ENCODE results near the gene CDRT15. TPM values are rescaled to one million over a fixed set of nuclear protein-coding genes. Genes with fewer than 3 reads are reported as not detected.

The CDRT15 gene
- total RNA-seq, 1 experiment from 2014 or later: not detected

- H3K27ac ChIP-seq (ENCODE audit: insufficient read length, low read depth, low read length): no peak overlapping the region
- no peaks in the 10 kb centered on the region; the same call in 1 of the 2 replicates for H3K27me3 Mint-ChIP-seq (ENCODE audit: low read depth)
- no peaks in the 10 kb centered on the region for H3K79me2 ChIP-seq (ENCODE audit: insufficient read depth, low read length)
- no peak for DNase-seq
- no peaks in the 10 kb centered on the region for H3K4me1 ChIP-seq (ENCODE audit: insufficient read depth, low read length)
- H3K18ac ChIP-seq (ENCODE audit: insufficient read length, low read depth, low read length): no peak overlapping the region
- peaks cover 2 to 5% of the 10 kb centered on the region in 2 experiments; a peak in 2 of 4 replicates for H3K4me1 Mint-ChIP-seq
- no peak overlapping the region for H3K4me2 ChIP-seq (ENCODE audit: insufficient read depth, insufficient read length, low read length)
- no peak overlapping the region for H3K23ac ChIP-seq (ENCODE audit: insufficient read length, low read depth, low read length)
- H2AK5ac ChIP-seq (ENCODE audit: insufficient read length, low read length): no peak overlapping the region
- H3K9ac ChIP-seq (ENCODE audit: extremely low read depth, insufficient read length, low read length): no peak overlapping the region
- WGBS (ENCODE audit: extremely low coverage, insufficient read length, low lambda C conversion rate): no CpG with 5 or more reads among the region's 7 CpGs
- no peaks in the 10 kb centered on the region for H3K27me3 ChIP-seq (ENCODE audit: insufficient read depth, low read length)
- H3K4ac ChIP-seq (ENCODE audit: low read depth, low read length): no peak overlapping the region
- no peaks in the 10 kb centered on the region for H3K9me3 ChIP-seq (ENCODE audit: control insufficient read depth, low read depth, low read length)
- no peak overlapping the region for H2BK12ac ChIP-seq (ENCODE audit: insufficient read length, low read depth, low read length)
- no peak overlapping the region for H3T11ph ChIP-seq (ENCODE audit: low read length)
- H2AFZ ChIP-seq (ENCODE audit: low read length): no peak overlapping the region
- no peaks in the 10 kb centered on the region for H4K20me1 ChIP-seq (ENCODE audit: control insufficient read depth, insufficient read depth, insufficient read length)
- H3K36me3 Mint-ChIP-seq (ENCODE audit: insufficient read depth in 1 of 3, low read depth in 3 of 3): peaks cover 2 to 14% (median 3%) of the 10 kb centered on the region in 3 experiments; a peak in 5 of 7 replicates
- no peak overlapping the region for H2BK5ac ChIP-seq (ENCODE audit: insufficient read length, low read length)
- no peak overlapping the region for H2BK15ac ChIP-seq (ENCODE audit: low read depth, low read length)
- H3K27ac Mint-ChIP-seq: no peak overlapping the region
- H3K9me3 Mint-ChIP-seq: peaks cover 3 to 11% of the 10 kb centered on the region in 2 experiments; a peak in 4 of 5 replicates
- no peak overlapping the region for H2BK20ac ChIP-seq (ENCODE audit: low read depth, low read length, poor library complexity, severe bottlenecking)
- H3K23me2 ChIP-seq (ENCODE audit: insufficient read length, low read depth, low read length, poor library complexity, severe bottlenecking): no peaks in the 10 kb centered on the region
- no peak overlapping the region for H3K14ac ChIP-seq (ENCODE audit: insufficient read depth, low read length)
- no peaks in the 10 kb centered on the region for H3K79me1 ChIP-seq (ENCODE audit: insufficient read depth, low read depth, low read length, poor library complexity, severe bottlenecking)
- no peak overlapping the region for H4K5ac ChIP-seq (ENCODE audit: insufficient read length, low read depth, low read length)
- no peak overlapping the region for H4K8ac ChIP-seq (replicated peaks; ENCODE audit: insufficient read length, low read depth, low read length)
- no peak overlapping the region for H3K4me3 Mint-ChIP-seq
- peak; percentile 46; the same call in 2 of the 3 replicates for TF ChIP-seq CTCF (conservative IDR thresholded peaks at IDR 0.05)
- no peak overlapping the region for H4K91ac ChIP-seq (ENCODE audit: insufficient read length, low read depth, low read length)
- H3K56ac ChIP-seq (ENCODE audit: insufficient read length, low read depth, low read length): no peak overlapping the region
- no peak overlapping the region for H2BK120ac ChIP-seq (ENCODE audit: low read depth, low read length, poor library complexity, severe bottlenecking)
These were observed 9.6 kb downstream of the CDRT15 start for GRCh38 chr17:14227052-14227451.

Measured in H9 (cell line).